GM23338 (cell line): ENCODE results near the gene CST3. TPM values are rescaled to one million over a fixed set of nuclear protein-coding genes. Genes with fewer than 3 reads are reported as not detected.

Source experiments
- ATAC-seq: fragments of 200-7000 bp; cut with Tn5 transposase; 3 replicates; pipeline ENCODE4 v1.9.1; 2020
- DNase-seq: peaks from one replicate; pipeline ENCODE4 v3.0.0-alpha.2; 2015; ENCODE audit warnings: low spot score
- H2AFZ ChIP-seq: fragments of 200-600 bp; sonication (generic); 2 replicates; pipeline ENCODE4 v1.8.0; 2016; ENCODE audit warnings: antibody characterized with exemption, mild to moderate bottlenecking, moderate library complexity
- H3F3A ChIP-seq: fragments of 200-600 bp; sonication (generic); replicated peaks from 2 replicates; pipeline ENCODE4 v1.8.0; 2017; ENCODE audit warnings: antibody characterized with exemption, mixed run types, low read depth
- H3K27ac ChIP-seq: fragments of 200-600 bp; sonication (generic); 2 replicates; pipeline ENCODE4 v1.6.1; 2016; ENCODE audit warnings: low read depth
- H3K27me3 ChIP-seq: fragments of 200-600 bp; sonication (generic); 2 replicates; pipeline ENCODE4 v1.8.0; 2016; ENCODE audit warnings: mild to moderate bottlenecking, mixed run types, moderate library complexity; ENCODE audit not compliant: insufficient read depth
- H3K36me3 ChIP-seq: fragments of 200-600 bp; sonication (generic); 2 replicates; pipeline ENCODE4 v1.8.0; 2016; ENCODE audit warnings: mild to moderate bottlenecking; ENCODE audit not compliant: insufficient read depth
- H3K4me1 ChIP-seq: fragments of 200-600 bp; sonication (generic); 2 replicates; pipeline ENCODE4 v1.8.0; 2016; ENCODE audit warnings: mild to moderate bottlenecking, moderate library complexity; ENCODE audit not compliant: insufficient read depth
- H3K4me2 ChIP-seq: fragments of 200-600 bp; sonication (generic); 2 replicates; pipeline ENCODE4 v1.7.1; 2017; ENCODE audit warnings: mixed run types
- H3K4me3 ChIP-seq: fragments of 200-600 bp; sonication (generic); 2 replicates; pipeline ENCODE4 v1.6.1; 2016; ENCODE audit warnings: mixed run types
- H3K79me2 ChIP-seq: fragments of 200-600 bp; sonication (generic); replicated peaks from 2 replicates; pipeline ENCODE4 v1.8.0; 2017; ENCODE audit warnings: mild to moderate bottlenecking; ENCODE audit not compliant: insufficient read depth
- H3K9me2 ChIP-seq: fragments of 200-600 bp; sonication (generic); 2 replicates; pipeline ENCODE4 v1.8.0; 2017; ENCODE audit not compliant: insufficient read depth
- H4K20me1 ChIP-seq: fragments of 200-600 bp; sonication (generic); replicated peaks from 2 replicates; pipeline ENCODE4 v1.8.0; 2017; ENCODE audit warnings: mild to moderate bottlenecking; ENCODE audit not compliant: insufficient read depth
- H3K27ac Mint-ChIP-seq: 2 replicates; pipeline ENCODE4 v1.8.0; 2020; ENCODE audit warnings: inconsistent platforms, mild to moderate bottlenecking, moderate library complexity, mixed read lengths
- H3K27me3 Mint-ChIP-seq: 3 replicates; pipeline ENCODE4 v1.8.0; 2022; ENCODE audit warnings: low read depth, mild to moderate bottlenecking, moderate library complexity, mixed read lengths, inconsistent platforms; ENCODE audit not compliant: insufficient read depth, poor library complexity
- H3K36me3 Mint-ChIP-seq: 3 replicates; pipeline ENCODE4 v1.8.0; 2021; ENCODE audit warnings: low read depth, mild to moderate bottlenecking, inconsistent platforms, moderate library complexity, mixed read lengths
- H3K4me1 Mint-ChIP-seq: 3 replicates; pipeline ENCODE4 v1.8.0; 2020; ENCODE audit warnings: mild to moderate bottlenecking, inconsistent platforms, mixed read lengths
- H3K4me3 Mint-ChIP-seq: 3 replicates; pipeline ENCODE4 v1.8.0; 2021; ENCODE audit warnings: moderate library complexity, mild to moderate bottlenecking, inconsistent platforms, mixed read lengths
- H3K9me3 Mint-ChIP-seq: 3 replicates; pipeline ENCODE4 v1.8.0; 2020; ENCODE audit warnings: moderate library complexity, mild to moderate bottlenecking, inconsistent platforms, mixed read lengths
- CREB1 ChIP-seq: fragments of 250-450 bp; sonication (Bioruptor Pico); IDR thresholded peaks from 2 replicates; pipeline ENCODE4 v1.5.0; 2020; ENCODE audit warnings: low read depth, mild to moderate bottlenecking, moderate library complexity
- CTCF ChIP-seq, 2 experiments: fragments of 200-600 bp in 1 of 2; sonication (generic) in 1 of 2; conservative IDR thresholded peaks; 2 replicates each; pipeline versions ENCODE4 v1.5.1 to v1.6.1; 2016 to 2017; ENCODE audit warnings: antibody characterized with exemption in 2 of 2, low read depth in 2 of 2, mild to moderate bottlenecking in 2 of 2, moderate library complexity in 1 of 2
- ETS1 ChIP-seq: IDR thresholded peaks from 2 replicates; pipeline ENCODE4 v1.6.1; 2016; ENCODE audit warnings: antibody characterized with exemption
- EZH2 ChIP-seq: fragments of 200-600 bp; sonication (generic); IDR thresholded peaks from one replicate; pipeline ENCODE4 v1.8.0; 2017; ENCODE audit warnings: antibody characterized with exemption, mild to moderate bottlenecking, low read depth; ENCODE audit not compliant: unreplicated experiment
- JUNB ChIP-seq: IDR thresholded peaks from one replicate; pipeline ENCODE4 v1.6.1; 2016; ENCODE audit warnings: antibody characterized with exemption; ENCODE audit not compliant: unreplicated experiment
- NANOG ChIP-seq: IDR thresholded peaks from 2 replicates; pipeline ENCODE4 v1.6.1; 2016; ENCODE audit warnings: antibody characterized with exemption, borderline replicate concordance
- REST ChIP-seq: IDR thresholded peaks from one replicate; pipeline ENCODE4 v1.6.1; 2018; ENCODE audit warnings: antibody characterized with exemption; ENCODE audit not compliant: unreplicated experiment
- STAT1 ChIP-seq: IDR thresholded peaks from one replicate; pipeline ENCODE4 v1.6.1; 2016; ENCODE audit warnings: antibody characterized with exemption; ENCODE audit not compliant: unreplicated experiment
- ZNF331 ChIP-seq: fragments of 250-450 bp; sonication (Bioruptor Pico); IDR thresholded peaks from 2 replicates; pipeline ENCODE4 v1.5.0; 2020; ENCODE audit warnings: low read depth, mild to moderate bottlenecking, moderate library complexity
- ZNF462 ChIP-seq: fragments of 250-450 bp; sonication (Bioruptor Pico); IDR thresholded peaks from 2 replicates; pipeline ENCODE4 v1.5.0; 2020; ENCODE audit warnings: mild to moderate bottlenecking, moderate library complexity
- polyA plus RNA-seq: library from polyadenylated mRNA; unstranded; fragments of >200 nt; fragmentation: Nextera tagmentation; extraction: Ambion mirVana; gene quantifications from 2 replicates; pipeline ENCODE4 v1.2.1, GENCODE V29; 2016
- total RNA-seq: library from RNA; depleted of rRNA; stranded (reverse); fragments of >200 nt; shearing (Covaris generic); gene quantifications from 2 replicates; pipeline ENCODE4 v1.2.3, GENCODE V29; 2014

CST3 gene
- total and polyA plus RNA-seq, 2 experiments from 2014 or later = 51.8 to 71.5 TPM

- TF ChIP-seq CTCF (conservative IDR thresholded peaks at IDR 0.05; ENCODE audit: low read depth in 2 of 2) (no peak), ETS1 (no peak), NANOG (no peak), JUNB (no peak), ZNF331 (CRISPR knock-in tag) (no peak)
Measured at GRCh38 chr20:23683281-23683680, 45.5 kb upstream of the CST3 start (continued).

- H3K4me3 ChIP-seq = no peak overlapping the region
- no peak overlapping the region for H2AFZ ChIP-seq
- no peaks in the 10 kb centered on the region for H3K27me3 Mint-ChIP-seq
- H3K4me1 Mint-ChIP-seq = no peaks in the 10 kb centered on the region
- H3K9me2 ChIP-seq = no peaks in the 10 kb centered on the region
- no peaks in the 10 kb centered on the region for H3F3A ChIP-seq
- H3K79me2 ChIP-seq = no peaks in the 10 kb centered on the region
- H3K36me3 Mint-ChIP-seq = no peaks in the 10 kb centered on the region
- H4K20me1 ChIP-seq = no peaks in the 10 kb centered on the region
- no peak overlapping the region for H3K4me2 ChIP-seq
- H3K27ac ChIP-seq = no peak overlapping the region
- no peaks in the 10 kb centered on the region for H3K9me3 Mint-ChIP-seq
- H3K4me1 ChIP-seq = no peaks in the 10 kb centered on the region
- no peak overlapping the region for H3K27ac Mint-ChIP-seq
- no peaks in the 10 kb centered on the region for H3K27me3 ChIP-seq
- no peaks in the 10 kb centered on the region for H3K36me3 ChIP-seq
- no peak for DNase-seq
- no peak overlapping the region for H3K4me3 Mint-ChIP-seq
- no peak for ATAC-seq
- TF ChIP-seq JUNB = no peak
- TF ChIP-seq CREB1 = no peak
- TF ChIP-seq ZNF331 (CRISPR knock-in tag) = no peak
- no peak for TF ChIP-seq EZH2
- TF ChIP-seq REST = no peak
- TF ChIP-seq NANOG = no peak
- no peak for TF ChIP-seq STAT1
- no peak for TF ChIP-seq CTCF (conservative IDR thresholded peaks at IDR 0.05; ENCODE audit: low read depth in 2 of 2)
- TF ChIP-seq ZNF462 = no peak
Measured at GRCh38 chr20:23680146-23680545, 42.4 kb upstream of the CST3 start.
